ENCODE measurements around the gene DPM1. TPM values are rescaled to one million over a fixed set of nuclear protein-coding genes. Genes with fewer than 3 reads are reported as not detected.
"Not testable (repeated sequence)": the region's sequence is repeated elsewhere in the genome, so short reads cannot be mapped to it uniquely, and the experiment has no call there.

The DPM1 gene
- total RNA-seq, 2 donors from 2014 or later, result 18.1 to 32.7 TPM

- no peak for TF ChIP-seq POLR2A (IDR thresholded peaks at IDR 0.05)
- TF ChIP-seq CTCF (IDR thresholded peaks at IDR 0.05), result peak; percentile 40 to 81 (median 57)
- no peaks in the 10 kb centered on the region for H3K9me3 ChIP-seq
- H3K27me3 ChIP-seq, result no peaks in the 10 kb centered on the region
- no peak for ATAC-seq
- H3K36me3 ChIP-seq (replicated peaks in 1 of 2; ENCODE audit: insufficient read depth in 1 of 2, low read depth in 2 of 2), result no peaks in the 10 kb centered on the region
- no peak overlapping the region for H3K4me3 ChIP-seq
- peak; percentile 41 to 54 (median 48) for DNase-seq
- H3K27ac ChIP-seq, result no peak overlapping the region
- intact Hi-C loops (cut with DNase I), result no loop called here
- H3K4me1 ChIP-seq, result no peaks in the 10 kb centered on the region
- 43 to 49% methylated on average over 22 to 26 of the region's 26 CpGs for WGBS, 2 donors
Measured at GRCh38 chr20:50980851-50981713, 22.8 kb upstream of the DPM1 start.

GRCh38 chr20:50980071-50980681 is 21.8 kb upstream of the DPM1 start:
- peak in 1 of 4 donors; percentile 18 for DNase-seq
- no peak overlapping the region for H3K27ac ChIP-seq
- WGBS, 2 donors, result 40 to 51% methylated on average over 6 to 8 of the region's 8 CpGs

GRCh38 chr20:50978533-50978932 is 20.2 kb upstream of the DPM1 start:
- not testable (repeated sequence) for H3K4me3 ChIP-seq, H3K27ac ChIP-seq

More at GRCh38 chr20:50980071-50980681, 21.8 kb upstream of the DPM1 start:
- Histone ChIP-seq H3K27me3 (no peaks in the 10 kb centered on the region), H3K4me1 (no peaks in the 10 kb centered on the region), H3K4me3 (no peak overlapping the region), H3K9me3 (no peaks in the 10 kb centered on the region), H3K36me3 (replicated peaks in 1 of 2; ENCODE audit: insufficient read depth in 1 of 2, low read depth in 2 of 2) (no peaks in the 10 kb centered on the region)
- intact Hi-C loops (cut with DNase I), result no loop called here
- no peak for ATAC-seq
- no peak for TF ChIP-seq POLR2A (IDR thresholded peaks at IDR 0.05)
- TF ChIP-seq CTCF (IDR thresholded peaks at IDR 0.05), result no peak

GRCh38 chr20:50977066-50978021 is 19.0 kb upstream of the DPM1 start:
- Histone ChIP-seq H3K4me3 (no peak overlapping the region), H3K27me3 (no peaks in the 10 kb centered on the region), H3K9me3 (no peaks in the 10 kb centered on the region), H3K4me1 (no peaks in the 10 kb centered on the region), H3K36me3 (replicated peaks in 1 of 2; ENCODE audit: insufficient read depth in 1 of 2, low read depth in 2 of 2) (no peaks in the 10 kb centered on the region), H3K27ac (no peak overlapping the region)
- ATAC-seq, result no peak
- no peak for DNase-seq
- intact Hi-C loops (cut with DNase I), result no loop called here
- 44 to 46% methylated on average over 20 of the region's 20 CpGs for WGBS, 2 donors
- TF ChIP-seq POLR2A (IDR thresholded peaks at IDR 0.05), result no peak
- no peak for TF ChIP-seq CTCF (IDR thresholded peaks at IDR 0.05)

More at GRCh38 chr20:50978533-50978932, 20.2 kb upstream of the DPM1 start:
- H3K4me1 ChIP-seq; intact Hi-C loops (cut with DNase I); H3K36me3 ChIP-seq (replicated peaks in 1 of 2; ENCODE audit: insufficient read depth in 1 of 2, low read depth in 2 of 2); DNase-seq; H3K9me3 ChIP-seq; H3K27me3 ChIP-seq; ATAC-seq: not testable (repeated sequence)
- 77 to 82% methylated on average over 4 of the region's 4 CpGs for WGBS, 2 donors
